Fibroblast of lung (primary cell): Measurements from ENCODE around the gene DLG2. TPM values are rescaled to one million over a fixed set of nuclear protein-coding genes. Genes with fewer than 3 reads are reported as not detected.

Experiments
- DNase-seq, 2 donors: peaks; one replicate each; pipeline versions ENCODE4 v3.0.0 to v3.0.0-alpha.2; 2010; ENCODE audit warnings: low read depth in 2 of 2
- H2AFZ ChIP-seq: 2 replicates; pipeline ENCODE4 v1.5.1; 2012; ENCODE audit warnings: low read length, control low read depth, inconsistent platforms
- H3K27ac ChIP-seq: 2 replicates; pipeline ENCODE4 v1.5.1; 2011; ENCODE audit warnings: low read length, control low read depth; ENCODE audit not compliant: insufficient read depth
- H3K27me3 ChIP-seq: 2 replicates; pipeline ENCODE4 v1.5.1; 2011; ENCODE audit warnings: mild to moderate bottlenecking, low read length; ENCODE audit not compliant: control insufficient read depth, insufficient read depth
- H3K36me3 ChIP-seq: 2 replicates; pipeline ENCODE4 v1.5.1; 2011; ENCODE audit warnings: low read length; ENCODE audit not compliant: control insufficient read depth, insufficient read depth
- H3K4me1 ChIP-seq: 2 replicates; pipeline ENCODE4 v1.5.1; 2011; ENCODE audit warnings: low read length; ENCODE audit not compliant: control insufficient read depth, insufficient read depth; ENCODE audit errors: extremely low read depth
- H3K4me2 ChIP-seq: 2 replicates; pipeline ENCODE4 v1.5.1; 2011; ENCODE audit warnings: low read length, control low read depth; ENCODE audit not compliant: insufficient read depth; ENCODE audit errors: extremely low read depth
- H3K4me3 ChIP-seq, 4 experiments: fragments of 200-600 bp in 1 of 4; sonication (generic) in 1 of 4; replicated peaks in 1 of 4; 2 replicates each; pipeline ENCODE4 v1.5.1; 2011 to 2016; ENCODE audit warnings: low read length in 4 of 4, low read depth in 3 of 4, mild to moderate bottlenecking in 3 of 4, control low read depth in 2 of 4, inconsistent platforms in 1 of 4, mixed read lengths in 1 of 4; ENCODE audit not compliant: insufficient read depth in 1 of 4; ENCODE audit errors: control extremely low read depth in 1 of 4
- H3K79me2 ChIP-seq: 2 replicates; pipeline ENCODE4 v1.5.1; 2012; ENCODE audit warnings: mild to moderate bottlenecking, low read length, inconsistent platforms; ENCODE audit not compliant: control insufficient read depth, insufficient read depth
- H3K9ac ChIP-seq: 2 replicates; pipeline ENCODE4 v1.5.1; 2011; ENCODE audit warnings: mild to moderate bottlenecking, low read length, control low read depth; ENCODE audit not compliant: insufficient read depth
- H3K9me3 ChIP-seq: 2 replicates; pipeline ENCODE4 v1.5.1; 2012; ENCODE audit warnings: low read depth, low read length; ENCODE audit not compliant: control insufficient read depth, insufficient read depth
- H4K20me1 ChIP-seq: 2 replicates; pipeline ENCODE4 v1.5.1; 2011; ENCODE audit warnings: low read length; ENCODE audit not compliant: control insufficient read depth, insufficient read depth; ENCODE audit errors: extremely low read depth
- EZH2 ChIP-seq: IDR thresholded peaks from 2 replicates; pipeline ENCODE4 v1.5.1; 2012; ENCODE audit warnings: low read length, control low read depth, mild to moderate bottlenecking; ENCODE audit errors: missing control alignments
- polyA plus RNA-seq, 2 donors: library from polyadenylated mRNA; depleted of rRNA in 1 of 2; stranded (reverse) in 1 of 2; unstranded in 1 of 2; fragments of >200 nt; gene quantifications; 2 replicates each; pipeline ENCODE4 v1.2.1, GENCODE V29; 2011 to 2012; ENCODE audit warnings: missing spikeins in 1 of 2
- total RNA-seq: library from RNA; depleted of rRNA; stranded (reverse); fragments of >200 nt; gene quantifications from 2 replicates; pipeline ENCODE4 v1.2.1, GENCODE V29; 2014
- TF ChIP-seq, protein P1 (sequence below), 2 donors: IDR thresholded peaks in 1 of 2; conservative IDR thresholded peaks in 1 of 2; 1 replicate in 1 of 2; 2 replicates in 1 of 2; pipeline ENCODE4 v1.5.1; 2011 to 2012; ENCODE audit warnings: low read length in 2 of 2, control low read depth in 1 of 2, inconsistent platforms in 1 of 2, low read depth in 1 of 2, mild to moderate bottlenecking in 1 of 2

The DLG2 gene
- total and polyA plus RNA-seq, 2 donors (not counting 1 experiment from before 2014, with no cell fraction given) = 0.77 to 2.3 TPM

DNA sequence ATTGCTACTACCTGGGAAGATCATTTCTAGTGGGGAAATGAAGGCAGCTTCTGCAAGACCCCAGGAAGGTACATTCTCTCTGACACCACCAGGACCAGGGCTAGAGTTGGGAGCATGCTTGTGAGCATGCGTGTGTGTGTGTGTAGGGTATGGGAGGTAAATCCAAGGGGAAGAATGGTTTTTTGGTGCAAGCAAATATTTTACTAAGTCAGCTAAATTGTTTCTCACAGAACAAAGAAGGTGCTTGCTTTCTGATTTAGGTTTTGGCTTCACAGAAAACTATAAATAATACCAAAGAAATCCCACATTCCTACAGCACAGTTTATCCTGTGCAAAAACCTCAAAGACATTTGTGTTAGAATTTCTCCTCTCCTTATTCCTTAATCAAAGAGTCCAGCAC lies 1996.9 kb downstream of the DLG2 start:
- Histone ChIP-seq H3K36me3 (no peaks in the 10 kb centered on the region), H3K9ac (no peak overlapping the region), H2AFZ (no peak overlapping the region), H3K27ac (no peak overlapping the region), H3K79me2 (no peaks in the 10 kb centered on the region), H3K4me3 (no peak overlapping the region), H3K4me1 (no peaks in the 10 kb centered on the region), H4K20me1 (no peaks in the 10 kb centered on the region), H3K9me3 (no peaks in the 10 kb centered on the region), H3K4me2 (no peak overlapping the region), H3K27me3 (no peaks in the 10 kb centered on the region)
- DNase-seq = no peak
- TF ChIP-seq, protein P1, sequence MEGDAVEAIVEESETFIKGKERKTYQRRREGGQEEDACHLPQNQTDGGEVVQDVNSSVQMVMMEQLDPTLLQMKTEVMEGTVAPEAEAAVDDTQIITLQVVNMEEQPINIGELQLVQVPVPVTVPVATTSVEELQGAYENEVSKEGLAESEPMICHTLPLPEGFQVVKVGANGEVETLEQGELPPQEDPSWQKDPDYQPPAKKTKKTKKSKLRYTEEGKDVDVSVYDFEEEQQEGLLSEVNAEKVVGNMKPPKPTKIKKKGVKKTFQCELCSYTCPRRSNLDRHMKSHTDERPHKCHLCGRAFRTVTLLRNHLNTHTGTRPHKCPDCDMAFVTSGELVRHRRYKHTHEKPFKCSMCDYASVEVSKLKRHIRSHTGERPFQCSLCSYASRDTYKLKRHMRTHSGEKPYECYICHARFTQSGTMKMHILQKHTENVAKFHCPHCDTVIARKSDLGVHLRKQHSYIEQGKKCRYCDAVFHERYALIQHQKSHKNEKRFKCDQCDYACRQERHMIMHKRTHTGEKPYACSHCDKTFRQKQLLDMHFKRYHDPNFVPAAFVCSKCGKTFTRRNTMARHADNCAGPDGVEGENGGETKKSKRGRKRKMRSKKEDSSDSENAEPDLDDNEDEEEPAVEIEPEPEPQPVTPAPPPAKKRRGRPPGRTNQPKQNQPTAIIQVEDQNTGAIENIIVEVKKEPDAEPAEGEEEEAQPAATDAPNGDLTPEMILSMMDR (conservative IDR thresholded peaks at IDR 0.05 in 1 of 2, IDR thresholded peaks at IDR 0.05 in 1 of 2; ENCODE audit: low read depth in 1 of 2, low read length in 2 of 2) = no peak
- TF ChIP-seq EZH2 = no peak

GRCh38 chr11:83629775-83630174 lies 1997.4 kb downstream of the DLG2 start:
- Histone ChIP-seq H4K20me1 (no peaks in the 10 kb centered on the region), H3K4me1 (no peaks in the 10 kb centered on the region), H3K4me2 (no peak overlapping the region), H3K9me3 (no peaks in the 10 kb centered on the region), H3K36me3 (no peaks in the 10 kb centered on the region), H3K27me3 (no peaks in the 10 kb centered on the region), H3K79me2 (no peaks in the 10 kb centered on the region), H3K4me3 (no peak overlapping the region), H2AFZ (no peak overlapping the region), H3K27ac (no peak overlapping the region), H3K9ac (no peak overlapping the region)
- DNase-seq = no peak
- TF ChIP-seq, protein P1 (conservative IDR thresholded peaks at IDR 0.05 in 1 of 2, IDR thresholded peaks at IDR 0.05 in 1 of 2; ENCODE audit: low read depth in 1 of 2, low read length in 2 of 2) = no peak
- TF ChIP-seq EZH2 = no peak

DNA sequence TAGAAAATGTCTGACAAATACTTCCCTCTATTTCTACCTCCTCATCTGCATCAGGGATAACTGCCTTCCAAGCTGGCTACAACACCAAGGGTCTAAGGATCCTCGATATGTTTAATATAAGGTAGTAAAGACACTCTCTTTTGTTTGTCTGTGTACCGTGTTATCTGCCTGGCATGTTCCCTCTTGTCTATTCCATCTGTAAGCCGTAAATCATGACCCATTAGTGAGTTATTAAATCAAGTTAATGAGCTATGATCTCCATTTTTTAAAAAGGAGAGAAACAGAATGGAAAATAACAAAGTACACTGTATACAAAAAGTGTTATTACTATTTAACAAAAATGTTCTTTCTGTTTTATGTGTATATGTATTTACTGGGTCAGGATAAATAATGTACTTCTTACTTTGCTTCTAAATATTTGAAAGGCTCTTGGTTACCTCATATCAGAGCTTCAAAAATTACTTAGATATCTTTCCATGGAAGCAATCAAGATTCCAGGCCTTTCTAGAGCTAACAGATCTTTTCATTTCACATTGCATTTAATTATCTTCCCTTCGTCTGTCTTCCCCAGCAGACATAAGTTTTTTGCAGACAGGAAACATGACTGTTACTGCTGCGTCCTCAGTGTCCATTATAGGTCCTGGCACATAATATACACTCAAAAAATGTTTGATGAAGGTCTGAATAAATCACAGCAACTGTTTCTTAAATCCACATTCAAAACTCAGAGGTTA lies 1998.4 kb downstream of the DLG2 start:
- Histone ChIP-seq H3K36me3 (no peaks in the 10 kb centered on the region), H2AFZ (no peak overlapping the region), H3K4me1 (no peaks in the 10 kb centered on the region), H3K27ac (no peak overlapping the region), H3K9me3 (no peaks in the 10 kb centered on the region), H3K27me3 (no peaks in the 10 kb centered on the region), H3K4me3 (no peak overlapping the region), H3K79me2 (no peaks in the 10 kb centered on the region), H4K20me1 (no peaks in the 10 kb centered on the region), H3K9ac (no peak overlapping the region), H3K4me2 (no peak overlapping the region)
- TF ChIP-seq EZH2 = no peak
- TF ChIP-seq, protein P1 (conservative IDR thresholded peaks at IDR 0.05 in 1 of 2, IDR thresholded peaks at IDR 0.05 in 1 of 2; ENCODE audit: low read depth in 1 of 2, low read length in 2 of 2) = no peak
- DNase-seq = no peak
